Inflammatory macrophage (primary cell): ENCODE data around the gene TRIM33.

ENCODE experiments used
- DNase-seq, 2 donors: peaks; one replicate each; pipeline ENCODE4 v3.0.0-alpha.2; 2020 to 2022

The TRIM33 gene

GRCh38 chr1:114349891-114350605 is 161.0 kb downstream of the TRIM33 start:
- DNase-seq = no peak

DNA sequence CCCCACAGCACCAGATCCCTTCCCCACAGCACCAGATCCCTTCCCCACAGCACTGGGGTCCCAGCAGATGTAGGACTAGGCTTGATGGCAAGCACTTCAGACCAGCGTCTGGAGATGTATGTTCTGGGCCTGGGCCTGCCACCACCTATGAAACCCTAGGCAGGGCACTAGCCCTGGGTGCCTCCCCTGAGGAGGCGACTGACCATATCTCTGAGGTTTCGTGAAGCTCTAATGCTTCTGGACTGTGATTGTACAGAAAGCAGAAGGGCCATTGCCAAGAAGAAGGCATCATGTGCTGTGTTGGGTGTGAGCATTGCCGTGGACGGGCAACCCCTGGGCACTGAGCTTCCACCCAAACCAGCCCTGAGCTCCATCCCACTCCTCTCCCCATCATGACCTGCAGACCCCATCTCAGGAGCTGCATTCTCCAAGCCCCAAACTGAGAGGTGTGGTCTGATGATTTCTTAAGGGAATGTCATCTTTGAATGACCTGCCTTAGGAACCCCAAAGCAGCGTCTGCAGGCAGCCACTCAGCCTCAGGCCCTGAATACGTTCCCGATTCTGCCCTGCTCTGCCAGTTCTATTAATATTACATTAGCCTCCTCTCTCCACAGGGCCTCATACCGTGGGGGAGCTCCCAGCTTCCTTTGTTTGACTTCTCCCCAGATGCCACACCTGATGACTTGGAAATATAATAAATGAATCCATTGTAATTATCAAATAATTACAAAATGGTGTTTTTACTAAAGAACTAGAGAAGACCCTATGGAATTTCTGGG is 163.4 kb downstream of the TRIM33 start:
- no peak for DNase-seq

DNA sequence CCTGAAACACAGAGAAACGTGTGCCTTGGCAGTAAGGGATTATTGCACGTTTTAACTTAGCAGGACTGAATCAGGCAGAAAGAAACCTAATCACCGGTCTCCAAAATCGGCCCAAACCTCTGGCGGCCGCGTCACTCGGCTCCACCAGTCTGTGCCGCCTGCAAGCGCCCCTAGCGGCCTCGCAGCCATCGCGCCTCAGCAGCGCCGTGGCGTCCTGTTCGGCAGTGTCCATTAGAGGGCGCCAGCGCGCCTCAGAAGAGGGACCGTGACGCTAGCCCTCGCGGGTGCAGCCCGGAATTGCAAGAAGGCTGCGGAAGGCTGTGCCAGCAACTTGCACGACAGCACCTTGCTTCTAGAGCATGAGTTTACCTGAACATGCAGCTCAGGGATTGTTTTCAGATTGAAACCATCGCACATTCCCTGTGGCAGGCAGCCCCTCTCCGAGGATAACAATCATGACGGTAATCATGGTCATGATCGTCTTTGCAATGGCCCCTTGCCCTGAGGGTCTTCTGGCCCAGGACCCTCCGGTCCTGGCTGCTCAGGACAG is 164.4 kb downstream of the TRIM33 start:
- peak; percentile 96 to 98 for DNase-seq

- no peak for DNase-seq
These were observed 165.0 kb downstream of the TRIM33 start for GRCh38 chr1:114345930-114346479.

DNA sequence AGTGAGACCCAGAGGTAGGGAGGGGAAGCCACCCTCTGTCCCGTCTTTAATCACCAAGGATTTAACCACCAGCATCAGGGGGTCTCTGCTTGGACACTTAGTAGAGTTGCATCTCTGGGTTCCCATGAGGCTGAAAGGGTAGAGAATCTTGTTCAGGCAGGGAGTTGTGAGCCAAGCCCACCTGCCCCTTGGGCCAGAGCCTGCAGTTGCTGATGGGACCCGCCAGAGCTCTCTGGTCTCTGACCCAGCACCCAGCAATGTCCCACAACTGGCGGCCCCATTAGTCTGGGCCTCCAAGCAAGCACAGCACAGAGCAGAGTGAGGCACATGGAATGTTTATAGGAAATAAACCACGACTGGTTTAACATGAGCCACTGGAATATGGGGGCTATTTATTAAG is 166.3 kb downstream of the TRIM33 start:
- DNase-seq = no peak
